Stimulated activated memory B cell treated with anti-CD40 and anti-IgM and Interleukin-4, amounts not matched to agents 10 μg/mL and 1 μg/mL and 100 μg/mL, for 72 hours (primary cell): ENCODE data around the gene ACO1.

ENCODE experiments used
- ATAC-seq: fragments of 150-1000 bp; cut with Tn5 transposase; 2 replicates; pipeline ENCODE4 v1.10.0; 2021
- H3K27ac Mint-ChIP-seq: one replicate; pipeline ENCODE4 v1.8.0; 2022; ENCODE audit warnings: mild to moderate bottlenecking, mixed read lengths
- H3K27me3 Mint-ChIP-seq: one replicate; pipeline ENCODE4 v1.8.0; 2022; ENCODE audit warnings: mixed read lengths
- H3K36me3 Mint-ChIP-seq: one replicate; pipeline ENCODE4 v1.8.0; 2022; ENCODE audit warnings: mixed read lengths
- H3K4me1 Mint-ChIP-seq: one replicate; pipeline ENCODE4 v1.8.0; 2022; ENCODE audit warnings: mixed read lengths
- H3K4me3 Mint-ChIP-seq: one replicate; pipeline ENCODE4 v1.8.0; 2022; ENCODE audit warnings: mild to moderate bottlenecking, moderate library complexity, mixed read lengths
- H3K9me3 Mint-ChIP-seq: one replicate; pipeline ENCODE4 v1.8.0; 2022; ENCODE audit warnings: mixed read lengths

The ACO1 gene

DNA sequence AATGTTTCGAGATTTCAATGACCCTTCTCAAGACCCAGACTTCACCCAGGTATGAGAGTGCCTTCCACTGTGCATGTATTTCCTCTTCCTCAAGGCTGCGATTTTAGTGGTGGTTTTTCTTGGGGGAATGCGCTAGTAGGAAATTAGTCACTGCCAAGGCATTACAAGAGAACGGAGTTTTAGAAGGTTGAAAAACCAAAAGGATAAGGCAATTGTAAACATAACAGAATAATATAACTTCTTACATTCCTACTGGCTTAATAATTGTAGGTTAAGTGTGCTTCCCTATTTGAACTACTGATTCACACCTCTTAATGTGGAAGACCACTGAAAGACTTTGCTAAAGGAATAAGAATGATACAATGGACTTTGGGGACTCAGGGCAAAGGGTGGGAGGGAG lies 38.9 kb downstream of the ACO1 start:
- Mint-ChIP-seq H3K4me3 (no peak overlapping the region), H3K36me3 (peaks cover 38% of the 10 kb centered on the region), H3K27me3 (no peaks in the 10 kb centered on the region), H3K27ac (no peak overlapping the region), H3K4me1 (no peaks in the 10 kb centered on the region), H3K9me3 (no peaks in the 10 kb centered on the region)
- ATAC-seq: no peak

DNA sequence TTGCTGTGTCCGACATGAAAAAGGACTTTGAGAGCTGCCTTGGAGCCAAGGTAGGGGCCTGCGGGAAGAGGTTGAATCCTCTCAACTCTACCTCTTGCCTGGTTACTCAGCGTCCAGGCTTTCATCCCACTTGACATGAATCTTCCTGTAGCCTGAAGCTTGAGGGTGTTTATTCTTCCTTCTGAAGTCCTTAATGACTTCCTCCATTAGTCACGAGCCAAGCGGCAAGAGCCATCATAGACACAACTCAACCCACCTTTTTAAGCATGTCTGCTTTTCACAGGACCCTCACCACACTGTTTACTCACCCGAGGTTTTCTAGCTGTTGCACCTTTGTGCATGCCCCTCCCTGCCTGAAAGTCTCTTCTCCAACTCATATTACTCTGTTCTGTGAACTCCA lies 40.2 kb downstream of the ACO1 start:
- H3K27me3 Mint-ChIP-seq: no peaks in the 10 kb centered on the region
- no peak overlapping the region for H3K27ac Mint-ChIP-seq
- no peak overlapping the region for H3K4me3 Mint-ChIP-seq
- H3K36me3 Mint-ChIP-seq: peaks cover 30% of the 10 kb centered on the region
- H3K9me3 Mint-ChIP-seq: no peaks in the 10 kb centered on the region
- no peak for ATAC-seq
- H3K4me1 Mint-ChIP-seq: no peaks in the 10 kb centered on the region

DNA sequence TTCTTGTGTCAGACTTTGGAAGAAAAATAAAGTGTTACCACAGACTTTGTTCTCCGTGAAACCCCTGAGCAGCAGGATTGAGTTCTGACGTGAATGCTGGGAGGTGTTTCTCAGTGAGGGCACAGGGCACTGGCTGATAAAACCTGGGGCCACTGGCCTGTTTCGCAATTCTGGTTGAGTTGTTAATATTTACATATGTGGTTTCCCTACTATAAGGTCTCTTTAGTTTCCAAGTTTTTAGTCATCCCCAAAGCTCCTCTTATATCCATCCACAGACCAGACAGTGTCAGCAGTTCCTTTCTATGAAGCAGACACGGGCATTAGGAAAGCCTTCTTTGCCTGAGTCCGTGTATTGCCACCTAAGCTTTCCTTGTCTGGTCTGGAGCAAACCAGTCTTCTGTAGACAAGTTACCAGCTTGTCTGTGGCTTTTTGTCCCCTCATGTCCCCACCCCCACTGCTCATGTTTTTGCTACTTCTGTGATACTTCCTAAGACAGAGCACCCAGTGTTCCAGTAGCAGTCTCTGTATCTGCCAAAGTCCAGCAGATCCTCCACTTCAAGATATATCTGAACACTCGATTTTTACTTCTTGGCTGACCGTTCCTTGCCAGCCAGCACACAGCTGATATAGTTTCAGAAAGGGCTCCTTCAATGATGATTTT lies 42.0 kb downstream of the ACO1 start:
- Mint-ChIP-seq H3K27me3 (no peaks in the 10 kb centered on the region), H3K9me3 (no peaks in the 10 kb centered on the region), H3K36me3 (peaks cover 29% of the 10 kb centered on the region), H3K4me3 (no peak overlapping the region), H3K27ac (no peak overlapping the region), H3K4me1 (no peaks in the 10 kb centered on the region)
- no peak for ATAC-seq

DNA sequence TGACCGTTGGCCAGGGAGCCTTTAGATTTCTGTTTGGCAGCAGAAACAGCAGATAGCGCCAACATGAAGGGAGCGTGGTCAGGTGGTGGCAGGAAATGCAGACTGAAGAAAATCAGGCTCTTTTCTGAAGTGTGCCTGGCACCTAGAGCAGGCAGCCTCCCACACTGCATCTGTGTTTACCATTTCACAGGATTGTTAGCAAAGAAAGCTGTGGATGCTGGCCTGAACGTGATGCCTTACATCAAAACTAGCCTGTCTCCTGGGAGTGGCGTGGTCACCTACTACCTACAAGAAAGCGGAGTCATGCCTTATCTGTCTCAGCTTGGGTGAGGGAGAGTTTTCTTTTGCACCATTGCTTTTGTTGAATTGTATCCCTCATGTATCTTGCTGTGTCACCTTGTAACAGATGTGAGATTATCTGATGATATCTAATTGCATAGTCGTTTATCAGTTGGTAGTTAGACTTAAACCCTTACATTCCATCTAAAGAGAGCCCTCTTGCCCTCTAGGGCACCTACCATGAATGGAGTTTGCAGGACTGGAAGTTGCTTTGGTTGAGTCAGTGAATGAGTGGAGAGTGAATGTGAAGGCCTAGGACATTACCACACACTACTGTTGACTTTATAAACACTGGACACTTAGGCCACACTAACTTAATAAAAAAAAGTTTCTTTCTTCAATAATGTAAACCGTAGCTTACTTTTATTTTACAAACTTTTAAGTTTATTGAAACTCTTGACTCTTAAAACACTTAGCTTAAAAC lies 42.8 kb downstream of the ACO1 start:
- no peak overlapping the region for H3K27ac Mint-ChIP-seq

DNA sequence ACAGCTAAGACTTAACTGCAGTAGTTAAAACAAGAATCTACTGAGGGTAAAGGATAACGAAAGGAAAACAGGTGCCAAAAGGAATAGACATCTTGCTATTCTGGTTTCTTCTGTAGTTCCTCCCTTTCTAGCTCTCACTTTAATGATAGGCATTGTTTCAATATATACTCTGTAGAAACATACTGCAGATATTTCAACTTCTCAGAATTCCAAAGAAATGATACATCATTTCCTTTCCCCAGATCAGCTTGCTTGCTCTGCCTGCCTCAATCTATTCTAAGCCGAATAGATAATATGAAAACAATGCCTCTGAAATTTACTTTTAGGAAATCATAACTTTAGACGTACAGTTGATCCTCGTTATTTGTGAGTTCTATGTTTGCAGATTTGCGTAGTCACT lies 46.3 kb downstream of the ACO1 start:
- ATAC-seq: no peak
- Mint-ChIP-seq H3K27ac (no peak overlapping the region), H3K27me3 (no peaks in the 10 kb centered on the region), H3K36me3 (peaks cover 14% of the 10 kb centered on the region), H3K9me3 (no peaks in the 10 kb centered on the region), H3K4me1 (no peaks in the 10 kb centered on the region), H3K4me3 (no peak overlapping the region)

More for the DNA sequence above, 42.8 kb downstream of the ACO1 start:
- Mint-ChIP-seq H3K27me3 (no peaks in the 10 kb centered on the region), H3K9me3 (no peaks in the 10 kb centered on the region), H3K4me1 (no peaks in the 10 kb centered on the region), H3K4me3 (no peak overlapping the region), H3K36me3 (peaks cover 26% of the 10 kb centered on the region)
- no peak for ATAC-seq

DNA sequence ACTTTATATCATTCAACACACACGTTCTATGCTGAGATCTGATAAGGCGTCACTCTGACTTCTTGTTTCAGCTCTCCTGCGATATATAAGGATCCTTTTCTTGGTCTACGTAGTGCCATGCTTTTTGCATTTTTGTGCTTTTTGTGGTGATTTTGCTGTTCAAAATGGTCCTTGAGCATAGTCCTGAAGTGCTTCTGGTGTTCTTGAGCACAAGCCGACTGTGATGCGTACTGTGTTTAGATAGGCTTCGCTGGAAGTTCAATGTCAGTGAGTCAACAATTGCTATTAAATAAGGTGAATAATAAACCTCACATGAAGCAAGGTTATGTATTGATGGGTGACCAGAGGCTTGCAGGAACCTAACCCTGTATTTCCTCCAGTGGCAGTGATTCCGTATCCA lies 46.8 kb downstream of the ACO1 start:
- Mint-ChIP-seq H3K27me3 (no peaks in the 10 kb centered on the region), H3K27ac (no peak overlapping the region), H3K4me3 (no peak overlapping the region), H3K4me1 (no peaks in the 10 kb centered on the region), H3K9me3 (no peaks in the 10 kb centered on the region), H3K36me3 (peaks cover 15% of the 10 kb centered on the region)
- no peak for ATAC-seq

DNA sequence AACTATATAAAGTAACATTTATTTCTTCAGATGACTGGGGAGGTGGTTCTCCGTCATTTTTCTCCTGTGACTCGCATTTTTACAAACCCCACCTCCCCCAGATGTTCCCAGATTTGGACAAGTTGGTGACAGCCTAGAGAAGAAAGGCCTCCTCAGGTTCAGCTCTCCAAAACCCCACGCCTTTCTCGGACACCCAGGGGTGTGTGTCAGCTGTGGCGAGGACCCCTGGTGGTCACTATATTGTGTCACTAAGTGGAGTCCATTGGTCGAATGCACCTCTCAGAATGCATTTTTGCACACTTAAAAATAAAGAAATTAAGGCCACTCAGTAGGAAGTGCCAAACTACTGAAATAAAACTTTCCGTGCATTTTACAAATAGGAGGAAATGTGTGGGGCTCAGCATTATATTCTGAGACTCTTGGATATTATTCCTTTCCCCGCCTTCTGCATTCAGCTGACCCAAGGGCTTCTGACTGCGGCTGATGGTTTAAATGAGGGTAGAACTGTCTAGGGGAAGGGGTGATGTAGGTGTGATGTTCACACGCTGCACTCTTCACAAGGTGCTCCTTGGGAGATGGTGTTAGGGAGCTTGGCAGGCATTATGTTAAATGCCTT lies 47.6 kb downstream of the ACO1 start:
- peaks cover 19% of the 10 kb centered on the region for H3K36me3 Mint-ChIP-seq
- no peak overlapping the region for H3K4me3 Mint-ChIP-seq
- H3K4me1 Mint-ChIP-seq: no peaks in the 10 kb centered on the region
- peak; percentile 48 for ATAC-seq
- H3K27ac Mint-ChIP-seq: no peak overlapping the region
- no peaks in the 10 kb centered on the region for H3K27me3 Mint-ChIP-seq
- no peaks in the 10 kb centered on the region for H3K9me3 Mint-ChIP-seq

DNA sequence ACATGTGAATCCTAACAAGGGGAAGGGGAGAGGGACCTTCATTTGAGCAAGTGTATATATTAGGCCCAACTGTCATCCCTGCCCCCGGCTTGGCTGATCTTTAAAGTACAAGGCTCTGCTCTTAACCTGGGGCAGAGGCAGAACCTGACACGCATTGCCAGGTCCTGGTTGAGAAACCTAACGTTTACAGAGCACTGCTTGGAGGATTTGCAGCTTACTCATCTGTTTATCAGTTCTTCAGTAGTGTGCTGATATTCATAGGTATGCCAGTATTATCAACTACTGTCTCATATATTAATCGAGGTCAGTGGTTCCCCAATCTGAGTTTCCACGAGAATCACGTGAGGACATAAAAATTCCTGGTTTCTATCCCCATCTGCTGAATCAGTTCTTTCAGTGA lies 50.4 kb downstream of the ACO1 start:
- Mint-ChIP-seq H3K36me3 (peaks cover 33% of the 10 kb centered on the region), H3K27ac (no peak overlapping the region), H3K4me1 (no peaks in the 10 kb centered on the region), H3K4me3 (no peak overlapping the region), H3K9me3 (no peaks in the 10 kb centered on the region), H3K27me3 (no peaks in the 10 kb centered on the region)
- no peak for ATAC-seq

DNA sequence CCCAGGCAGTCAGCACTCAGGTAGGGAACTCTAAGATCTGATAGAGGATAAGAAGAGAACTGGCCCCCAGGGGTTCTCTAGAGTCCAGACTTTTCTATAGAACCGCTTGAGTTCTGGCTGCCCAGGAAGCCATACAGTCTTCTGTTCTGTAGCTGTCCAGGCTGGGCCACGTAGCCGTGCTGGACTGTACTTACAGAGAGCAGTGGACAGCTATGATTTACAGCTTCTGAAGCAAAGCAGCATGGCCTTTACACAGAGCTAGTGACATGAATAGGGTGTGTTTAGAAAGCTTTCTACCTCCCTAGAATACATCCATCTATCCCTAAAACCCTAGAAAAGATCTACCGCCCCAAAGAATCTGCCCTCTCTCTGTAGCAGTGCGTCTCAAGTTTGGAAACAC lies 57.2 kb downstream of the ACO1 start:
- Mint-ChIP-seq H3K4me1 (no peaks in the 10 kb centered on the region), H3K36me3 (peaks cover 48% of the 10 kb centered on the region), H3K9me3 (peaks cover 6% of the 10 kb centered on the region), H3K4me3 (no peak overlapping the region), H3K27me3 (no peaks in the 10 kb centered on the region), H3K27ac (no peak overlapping the region)
- ATAC-seq: no peak

DNA sequence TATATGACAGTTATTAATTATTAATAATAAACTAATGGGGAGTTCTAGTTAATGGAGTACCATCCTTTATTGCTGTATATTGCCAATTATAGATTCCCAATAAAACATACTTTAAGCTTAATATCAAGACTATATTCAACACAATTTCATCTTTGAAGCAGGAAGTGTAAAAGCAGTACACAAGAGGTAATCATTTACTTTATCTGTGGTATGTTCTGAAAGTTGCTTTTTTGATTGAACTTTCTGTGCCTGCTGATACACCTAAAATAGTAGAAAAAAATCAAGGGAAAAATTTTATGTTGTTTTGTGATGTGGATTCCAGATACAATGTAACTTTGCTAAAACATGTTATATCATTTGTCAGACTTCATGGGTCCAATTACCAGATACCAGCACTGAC lies 58.0 kb downstream of the ACO1 start:
- Mint-ChIP-seq H3K9me3 (peaks cover 6% of the 10 kb centered on the region), H3K27me3 (no peaks in the 10 kb centered on the region), H3K27ac (no peak overlapping the region), H3K4me1 (no peaks in the 10 kb centered on the region), H3K4me3 (no peak overlapping the region), H3K36me3 (peaks cover 56% of the 10 kb centered on the region)
- no peak for ATAC-seq

DNA sequence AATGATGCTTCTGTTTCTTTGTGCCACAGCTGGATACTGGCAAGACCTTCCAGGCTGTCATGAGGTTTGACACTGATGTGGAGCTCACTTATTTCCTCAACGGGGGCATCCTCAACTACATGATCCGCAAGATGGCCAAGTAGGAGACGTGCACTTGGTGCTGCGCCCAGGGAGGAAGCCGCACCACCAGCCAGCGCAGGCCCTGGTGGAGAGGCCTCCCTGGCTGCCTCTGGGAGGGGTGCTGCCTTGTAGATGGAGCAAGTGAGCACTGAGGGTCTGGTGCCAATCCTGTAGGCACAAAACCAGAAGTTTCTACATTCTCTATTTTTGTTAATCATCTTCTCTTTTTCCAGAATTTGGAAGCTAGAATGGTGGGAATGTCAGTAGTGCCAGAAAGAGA lies 65.5 kb downstream of the ACO1 start:
- Mint-ChIP-seq H3K4me3 (no peak overlapping the region), H3K4me1 (no peaks in the 10 kb centered on the region), H3K9me3 (peaks cover 6% of the 10 kb centered on the region), H3K27me3 (no peaks in the 10 kb centered on the region), H3K36me3 (peaks cover 65% of the 10 kb centered on the region), H3K27ac (no peak overlapping the region)
- ATAC-seq: no peak

DNA sequence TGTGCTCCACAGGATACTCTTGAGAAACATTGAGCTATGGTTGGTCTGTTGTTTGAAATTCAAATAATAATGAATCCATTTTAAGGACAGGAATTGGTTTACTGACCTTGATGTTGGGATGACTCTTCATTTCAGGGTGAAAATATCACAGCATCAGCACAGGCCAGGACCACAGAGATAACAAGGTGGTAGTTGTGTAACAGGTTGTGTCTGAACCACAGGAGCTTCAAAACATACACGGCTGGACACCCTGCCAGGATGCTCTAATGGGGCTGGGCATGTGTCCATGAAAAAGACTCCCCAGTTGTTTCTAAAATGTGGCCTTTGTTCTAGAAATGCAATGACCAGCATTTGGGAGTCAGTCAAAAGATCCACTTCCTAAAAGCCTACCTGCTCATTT lies 69.8 kb downstream of the ACO1 start:
- Mint-ChIP-seq H3K4me1 (no peaks in the 10 kb centered on the region), H3K27me3 (no peaks in the 10 kb centered on the region), H3K36me3 (peaks cover 52% of the 10 kb centered on the region), H3K4me3 (no peak overlapping the region), H3K27ac (no peak overlapping the region), H3K9me3 (peaks cover 2% of the 10 kb centered on the region)
- no peak for ATAC-seq

DNA sequence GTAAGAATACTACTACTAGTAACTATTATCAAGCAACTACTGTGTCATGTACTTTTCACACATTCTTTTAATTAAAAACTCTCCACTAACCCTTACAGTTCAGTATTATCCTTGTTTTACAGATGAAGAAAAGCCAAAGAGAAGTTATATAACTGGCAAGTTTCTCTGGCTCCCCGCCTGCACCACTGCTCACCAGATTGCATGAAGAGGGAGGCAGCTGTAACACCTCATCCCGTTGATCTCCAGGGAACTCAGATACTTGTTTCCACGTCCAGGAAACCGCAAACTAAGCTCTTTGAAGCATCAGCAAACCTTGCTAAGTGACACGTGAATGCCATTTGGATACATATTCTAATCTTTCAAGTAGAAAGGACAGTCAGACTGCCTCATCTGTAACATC lies 71.3 kb downstream of the ACO1 start:
- H3K9me3 Mint-ChIP-seq: peaks cover 2% of the 10 kb centered on the region
- no peaks in the 10 kb centered on the region for H3K27me3 Mint-ChIP-seq
- H3K27ac Mint-ChIP-seq: no peak overlapping the region
- no peak for ATAC-seq
- H3K4me1 Mint-ChIP-seq: no peaks in the 10 kb centered on the region
- peaks cover 54% of the 10 kb centered on the region for H3K36me3 Mint-ChIP-seq
- H3K4me3 Mint-ChIP-seq: no peak overlapping the region

DNA sequence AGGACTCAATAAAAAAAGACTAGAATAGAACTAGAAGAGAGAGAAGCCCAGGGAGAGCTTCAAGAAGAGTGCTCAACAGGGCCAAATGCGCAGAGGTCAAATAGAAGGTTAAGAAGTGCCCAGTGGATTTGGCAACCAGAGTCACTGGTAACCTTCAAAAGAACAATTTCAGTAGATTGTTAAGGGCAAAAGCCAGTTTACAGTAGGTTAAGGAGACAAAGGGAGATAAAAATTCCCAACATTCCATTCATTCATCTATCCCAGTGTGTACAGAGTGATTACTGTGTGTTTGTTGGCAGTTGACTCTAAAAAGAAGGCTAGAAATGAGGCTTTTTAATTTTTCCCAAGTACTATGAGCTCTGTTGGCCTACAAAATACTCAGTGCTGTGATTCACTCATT lies 72.1 kb downstream of the ACO1 start:
- H3K27ac Mint-ChIP-seq: no peak overlapping the region
- peaks cover 53% of the 10 kb centered on the region for H3K36me3 Mint-ChIP-seq
- no peak overlapping the region for H3K4me3 Mint-ChIP-seq
- H3K27me3 Mint-ChIP-seq: no peaks in the 10 kb centered on the region
- peaks cover 2% of the 10 kb centered on the region for H3K9me3 Mint-ChIP-seq
- no peaks in the 10 kb centered on the region for H3K4me1 Mint-ChIP-seq
- no peak for ATAC-seq

DNA sequence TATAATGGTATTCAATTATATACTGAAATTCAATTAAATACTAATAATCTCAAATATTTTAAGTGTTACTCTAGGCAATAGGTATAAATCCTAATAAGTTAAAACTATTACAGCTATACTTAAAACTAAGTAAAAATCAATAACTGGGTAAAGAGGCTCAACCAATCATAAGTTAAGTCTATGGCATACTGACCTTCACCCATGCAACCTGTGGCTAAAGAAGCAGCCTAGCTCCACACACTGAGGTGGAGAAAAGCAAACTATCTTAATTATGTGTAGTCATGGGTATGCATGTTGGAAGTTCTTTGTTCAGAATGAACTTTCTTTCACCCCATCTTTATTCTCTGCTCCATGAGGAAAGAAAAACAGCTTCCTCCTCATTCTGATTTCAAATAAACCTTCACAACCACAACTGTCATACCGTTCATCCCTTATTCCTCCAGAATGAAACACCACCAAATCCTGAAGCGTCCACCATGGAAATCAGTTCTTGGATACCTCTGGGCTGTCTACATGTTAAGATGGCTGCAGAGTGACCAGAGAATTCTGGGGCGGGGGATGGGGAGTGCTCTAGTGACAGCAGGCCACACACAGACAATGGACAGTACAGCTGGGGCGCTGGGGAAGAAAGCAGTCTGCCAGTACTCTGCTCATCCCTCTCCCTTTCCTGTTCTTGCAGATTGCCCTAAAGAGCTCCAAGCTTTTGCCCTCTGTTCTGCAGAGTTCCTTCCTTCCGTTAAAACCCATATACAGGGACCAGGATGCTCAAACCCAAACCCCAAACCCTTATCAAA lies 79.3 kb downstream of the ACO1 start:
- Mint-ChIP-seq H3K27ac (no peak overlapping the region), H3K36me3 (peaks cover 48% of the 10 kb centered on the region), H3K9me3 (no peaks in the 10 kb centered on the region), H3K27me3 (no peaks in the 10 kb centered on the region), H3K4me3 (no peak overlapping the region), H3K4me1 (no peaks in the 10 kb centered on the region)
- no peak for ATAC-seq
